Activated T-cell treated with anti-CD3 and anti-CD28 coated beads for 24 hours (primary cell): ENCODE data around the gene ERCC5.

Source experiments
- DNase-seq: peaks from one replicate; pipeline ENCODE4 v3.0.0-alpha.2; 2020; ENCODE audit warnings: low read depth

Gene ERCC5

GRCh38 chr13:102881819-102882686 lies 36.2 kb downstream of the ERCC5 start:
- DNase-seq, result no peak

- no peak for DNase-seq
Measured at GRCh38 chr13:102892503-102892902, 46.7 kb downstream of the ERCC5 start.

GRCh38 chr13:102897371-102898138 lies 51.7 kb downstream of the ERCC5 start:
- DNase-seq, result no peak

GRCh38 chr13:102900193-102900608 lies 54.4 kb downstream of the ERCC5 start:
- no peak for DNase-seq

GRCh38 chr13:102901056-102901455 lies 55.2 kb downstream of the ERCC5 start:
- no peak for DNase-seq

- no peak for DNase-seq
Measured at GRCh38 chr13:102901615-102902305, 55.9 kb downstream of the ERCC5 start.

GRCh38 chr13:102902789-102903347 lies 57.0 kb downstream of the ERCC5 start:
- no peak for DNase-seq

GRCh38 chr13:102903659-102904407 lies 58.0 kb downstream of the ERCC5 start:
- no peak for DNase-seq

GRCh38 chr13:102904408-102904862 lies 58.6 kb downstream of the ERCC5 start:
- DNase-seq, result no peak

- DNase-seq, result no peak
Measured at GRCh38 chr13:102905905-102906771, 60.3 kb downstream of the ERCC5 start.

- no peak for DNase-seq
Measured at GRCh38 chr13:102907016-102907756, 61.4 kb downstream of the ERCC5 start.

- no peak for DNase-seq
Measured at GRCh38 chr13:102907886-102908515, 62.2 kb downstream of the ERCC5 start.

GRCh38 chr13:102909971-102910370 lies 64.1 kb downstream of the ERCC5 start:
- no peak for DNase-seq

GRCh38 chr13:102911336-102911735 lies 65.5 kb downstream of the ERCC5 start:
- no peak for DNase-seq

- no peak for DNase-seq
Measured at GRCh38 chr13:102912599-102912998, 66.8 kb downstream of the ERCC5 start.

- no peak for DNase-seq
Measured at GRCh38 chr13:102913914-102914313, 68.1 kb downstream of the ERCC5 start.

- no peak for DNase-seq
Measured at GRCh38 chr13:102914339-102914930, 68.6 kb downstream of the ERCC5 start.

GRCh38 chr13:102915393-102915930 lies 69.6 kb downstream of the ERCC5 start:
- no peak for DNase-seq
